OCI-LY1 (cell line): ENCODE data around the gene RAB40B.

Experiments used
- EZH2 ChIP-seq: fragments of 200-600 bp; sonication (generic), shearing (Covaris generic); IDR thresholded peaks from 2 replicates; pipeline ENCODE4 v1.8.0; 2017; ENCODE audit warnings: borderline replicate concordance, mixed run types, mild to moderate bottlenecking, antibody characterized with exemption, low read length, moderate library complexity, mixed read lengths
- TF ChIP-seq, protein P1 (sequence below): fragments of 200-600 bp; sonication (generic), shearing (Covaris generic); IDR thresholded peaks from 2 replicates; pipeline ENCODE4 v1.5.1; 2017; ENCODE audit warnings: mild to moderate bottlenecking, antibody characterized with exemption, low read length, moderate library complexity, mixed read lengths

DNA sequence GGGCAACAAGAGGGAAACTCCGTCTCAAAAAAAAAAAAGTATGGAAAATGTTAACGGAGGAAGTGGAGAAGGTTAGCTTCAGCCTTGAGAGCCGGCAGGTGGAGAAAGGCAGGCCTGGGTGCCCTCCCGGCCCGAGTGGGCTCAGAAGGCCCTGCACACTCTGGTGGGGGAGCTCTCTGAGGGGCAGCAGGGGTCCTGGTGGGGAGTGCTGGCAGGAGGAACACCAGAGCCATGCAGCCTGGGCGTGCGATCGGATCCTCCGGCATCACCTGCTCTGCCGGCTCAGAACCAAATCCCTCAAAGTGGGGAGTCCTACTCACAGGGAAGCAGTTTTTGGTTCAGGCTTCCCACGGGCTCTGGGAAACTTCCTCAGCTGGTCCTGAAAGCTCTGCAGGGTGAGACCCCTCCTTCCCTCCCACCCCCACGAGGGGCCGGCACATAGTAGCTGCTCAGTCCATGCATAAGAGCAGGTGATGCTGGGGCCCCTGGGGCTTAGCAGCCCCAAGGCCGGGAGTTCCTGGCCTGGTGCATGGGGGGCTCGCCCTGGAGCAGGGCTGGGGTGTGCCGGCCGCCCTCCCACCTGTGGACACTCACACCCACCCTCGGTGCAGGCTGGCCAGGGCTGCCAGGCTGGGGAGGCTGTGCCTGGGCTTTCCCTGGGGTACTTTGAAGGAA, 38.1 kb upstream of the RAB40B start:
- TF ChIP-seq, protein P1, sequence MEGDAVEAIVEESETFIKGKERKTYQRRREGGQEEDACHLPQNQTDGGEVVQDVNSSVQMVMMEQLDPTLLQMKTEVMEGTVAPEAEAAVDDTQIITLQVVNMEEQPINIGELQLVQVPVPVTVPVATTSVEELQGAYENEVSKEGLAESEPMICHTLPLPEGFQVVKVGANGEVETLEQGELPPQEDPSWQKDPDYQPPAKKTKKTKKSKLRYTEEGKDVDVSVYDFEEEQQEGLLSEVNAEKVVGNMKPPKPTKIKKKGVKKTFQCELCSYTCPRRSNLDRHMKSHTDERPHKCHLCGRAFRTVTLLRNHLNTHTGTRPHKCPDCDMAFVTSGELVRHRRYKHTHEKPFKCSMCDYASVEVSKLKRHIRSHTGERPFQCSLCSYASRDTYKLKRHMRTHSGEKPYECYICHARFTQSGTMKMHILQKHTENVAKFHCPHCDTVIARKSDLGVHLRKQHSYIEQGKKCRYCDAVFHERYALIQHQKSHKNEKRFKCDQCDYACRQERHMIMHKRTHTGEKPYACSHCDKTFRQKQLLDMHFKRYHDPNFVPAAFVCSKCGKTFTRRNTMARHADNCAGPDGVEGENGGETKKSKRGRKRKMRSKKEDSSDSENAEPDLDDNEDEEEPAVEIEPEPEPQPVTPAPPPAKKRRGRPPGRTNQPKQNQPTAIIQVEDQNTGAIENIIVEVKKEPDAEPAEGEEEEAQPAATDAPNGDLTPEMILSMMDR, result no peak
- no peak for TF ChIP-seq EZH2
